GM23338 (cell line): ENCODE measurements around the gene TCF7L1. TPM values are rescaled to one million over a fixed set of nuclear protein-coding genes. Genes with fewer than 3 reads are reported as not detected.

Source experiments
- ATAC-seq: fragments of 200-7000 bp; cut with Tn5 transposase; 3 replicates; pipeline ENCODE4 v1.9.1; 2020
- DNase-seq: peaks from one replicate; pipeline ENCODE4 v3.0.0-alpha.2; 2015; ENCODE audit warnings: low spot score
- H2AFZ ChIP-seq: fragments of 200-600 bp; sonication (generic); 2 replicates; pipeline ENCODE4 v1.8.0; 2016; ENCODE audit warnings: antibody characterized with exemption, mild to moderate bottlenecking, moderate library complexity
- H3F3A ChIP-seq: fragments of 200-600 bp; sonication (generic); replicated peaks from 2 replicates; pipeline ENCODE4 v1.8.0; 2017; ENCODE audit warnings: antibody characterized with exemption, mixed run types, low read depth
- H3K27ac ChIP-seq: fragments of 200-600 bp; sonication (generic); 2 replicates; pipeline ENCODE4 v1.6.1; 2016; ENCODE audit warnings: low read depth
- H3K27me3 ChIP-seq: fragments of 200-600 bp; sonication (generic); 2 replicates; pipeline ENCODE4 v1.8.0; 2016; ENCODE audit warnings: mild to moderate bottlenecking, mixed run types, moderate library complexity; ENCODE audit not compliant: insufficient read depth
- H3K36me3 ChIP-seq: fragments of 200-600 bp; sonication (generic); 2 replicates; pipeline ENCODE4 v1.8.0; 2016; ENCODE audit warnings: mild to moderate bottlenecking; ENCODE audit not compliant: insufficient read depth
- H3K4me1 ChIP-seq: fragments of 200-600 bp; sonication (generic); 2 replicates; pipeline ENCODE4 v1.8.0; 2016; ENCODE audit warnings: mild to moderate bottlenecking, moderate library complexity; ENCODE audit not compliant: insufficient read depth
- H3K4me2 ChIP-seq: fragments of 200-600 bp; sonication (generic); 2 replicates; pipeline ENCODE4 v1.7.1; 2017; ENCODE audit warnings: mixed run types
- H3K4me3 ChIP-seq: fragments of 200-600 bp; sonication (generic); 2 replicates; pipeline ENCODE4 v1.6.1; 2016; ENCODE audit warnings: mixed run types
- H3K79me2 ChIP-seq: fragments of 200-600 bp; sonication (generic); replicated peaks from 2 replicates; pipeline ENCODE4 v1.8.0; 2017; ENCODE audit warnings: mild to moderate bottlenecking; ENCODE audit not compliant: insufficient read depth
- H3K9me2 ChIP-seq: fragments of 200-600 bp; sonication (generic); 2 replicates; pipeline ENCODE4 v1.8.0; 2017; ENCODE audit not compliant: insufficient read depth
- H4K20me1 ChIP-seq: fragments of 200-600 bp; sonication (generic); replicated peaks from 2 replicates; pipeline ENCODE4 v1.8.0; 2017; ENCODE audit warnings: mild to moderate bottlenecking; ENCODE audit not compliant: insufficient read depth
- H3K27ac Mint-ChIP-seq: 2 replicates; pipeline ENCODE4 v1.8.0; 2020; ENCODE audit warnings: inconsistent platforms, mild to moderate bottlenecking, moderate library complexity, mixed read lengths
- H3K27me3 Mint-ChIP-seq: 3 replicates; pipeline ENCODE4 v1.8.0; 2022; ENCODE audit warnings: low read depth, mild to moderate bottlenecking, moderate library complexity, mixed read lengths, inconsistent platforms; ENCODE audit not compliant: insufficient read depth, poor library complexity
- H3K36me3 Mint-ChIP-seq: 3 replicates; pipeline ENCODE4 v1.8.0; 2021; ENCODE audit warnings: low read depth, mild to moderate bottlenecking, inconsistent platforms, moderate library complexity, mixed read lengths
- H3K4me1 Mint-ChIP-seq: 3 replicates; pipeline ENCODE4 v1.8.0; 2020; ENCODE audit warnings: mild to moderate bottlenecking, inconsistent platforms, mixed read lengths
- H3K4me3 Mint-ChIP-seq: 3 replicates; pipeline ENCODE4 v1.8.0; 2021; ENCODE audit warnings: moderate library complexity, mild to moderate bottlenecking, inconsistent platforms, mixed read lengths
- H3K9me3 Mint-ChIP-seq: 3 replicates; pipeline ENCODE4 v1.8.0; 2020; ENCODE audit warnings: moderate library complexity, mild to moderate bottlenecking, inconsistent platforms, mixed read lengths
- CREB1 ChIP-seq: fragments of 250-450 bp; sonication (Bioruptor Pico); IDR thresholded peaks from 2 replicates; pipeline ENCODE4 v1.5.0; 2020; ENCODE audit warnings: low read depth, mild to moderate bottlenecking, moderate library complexity
- EZH2 ChIP-seq: fragments of 200-600 bp; sonication (generic); IDR thresholded peaks from one replicate; pipeline ENCODE4 v1.8.0; 2017; ENCODE audit warnings: antibody characterized with exemption, mild to moderate bottlenecking, low read depth; ENCODE audit not compliant: unreplicated experiment
- EZH2phosphoT487 ChIP-seq: fragments of 200-600 bp; sonication (generic); IDR thresholded peaks from one replicate; pipeline ENCODE4 v1.8.1; 2018; ENCODE audit warnings: antibody characterized with exemption; ENCODE audit not compliant: unreplicated experiment
- JUNB ChIP-seq: IDR thresholded peaks from one replicate; pipeline ENCODE4 v1.6.1; 2016; ENCODE audit warnings: antibody characterized with exemption; ENCODE audit not compliant: unreplicated experiment
- NANOG ChIP-seq: IDR thresholded peaks from 2 replicates; pipeline ENCODE4 v1.6.1; 2016; ENCODE audit warnings: antibody characterized with exemption, borderline replicate concordance
- POLR2AphosphoS5 ChIP-seq: IDR thresholded peaks from 2 replicates; pipeline ENCODE4 v1.6.1; 2016; ENCODE audit warnings: antibody characterized with exemption, low read depth
- STAT1 ChIP-seq: IDR thresholded peaks from one replicate; pipeline ENCODE4 v1.6.1; 2016; ENCODE audit warnings: antibody characterized with exemption; ENCODE audit not compliant: unreplicated experiment
- ZNF114 ChIP-seq: fragments of 250-450 bp; sonication (Bioruptor Pico); IDR thresholded peaks from 2 replicates; pipeline ENCODE4 v1.5.0; 2020; ENCODE audit warnings: mild to moderate bottlenecking, moderate library complexity
- ZNF331 ChIP-seq: fragments of 250-450 bp; sonication (Bioruptor Pico); IDR thresholded peaks from 2 replicates; pipeline ENCODE4 v1.5.0; 2020; ENCODE audit warnings: low read depth, mild to moderate bottlenecking, moderate library complexity
- polyA plus RNA-seq: library from polyadenylated mRNA; unstranded; fragments of >200 nt; fragmentation: Nextera tagmentation; extraction: Ambion mirVana; gene quantifications from 2 replicates; pipeline ENCODE4 v1.2.1, GENCODE V29; 2016
- total RNA-seq: library from RNA; depleted of rRNA; stranded (reverse); fragments of >200 nt; shearing (Covaris generic); gene quantifications from 2 replicates; pipeline ENCODE4 v1.2.3, GENCODE V29; 2014
- TF ChIP-seq, protein P1 (sequence below), 2 experiments: fragments of 200-600 bp in 1 of 2; sonication (generic) in 1 of 2; conservative IDR thresholded peaks; 2 replicates each; pipeline versions ENCODE4 v1.5.1 to v1.6.1; 2016 to 2017; ENCODE audit warnings: antibody characterized with exemption in 2 of 2, low read depth in 2 of 2, mild to moderate bottlenecking in 2 of 2, moderate library complexity in 1 of 2
- TF ChIP-seq, protein P2 (sequence below): IDR thresholded peaks from 2 replicates; pipeline ENCODE4 v1.6.1; 2016; ENCODE audit warnings: antibody characterized with exemption
- TF ChIP-seq, protein P3 (sequence below): IDR thresholded peaks from one replicate; pipeline ENCODE4 v1.6.1; 2018; ENCODE audit warnings: antibody characterized with exemption; ENCODE audit not compliant: unreplicated experiment

Gene TCF7L1
- total and polyA plus RNA-seq, 2 experiments from 2014 or later, result 47.3 to 101 TPM

DNA sequence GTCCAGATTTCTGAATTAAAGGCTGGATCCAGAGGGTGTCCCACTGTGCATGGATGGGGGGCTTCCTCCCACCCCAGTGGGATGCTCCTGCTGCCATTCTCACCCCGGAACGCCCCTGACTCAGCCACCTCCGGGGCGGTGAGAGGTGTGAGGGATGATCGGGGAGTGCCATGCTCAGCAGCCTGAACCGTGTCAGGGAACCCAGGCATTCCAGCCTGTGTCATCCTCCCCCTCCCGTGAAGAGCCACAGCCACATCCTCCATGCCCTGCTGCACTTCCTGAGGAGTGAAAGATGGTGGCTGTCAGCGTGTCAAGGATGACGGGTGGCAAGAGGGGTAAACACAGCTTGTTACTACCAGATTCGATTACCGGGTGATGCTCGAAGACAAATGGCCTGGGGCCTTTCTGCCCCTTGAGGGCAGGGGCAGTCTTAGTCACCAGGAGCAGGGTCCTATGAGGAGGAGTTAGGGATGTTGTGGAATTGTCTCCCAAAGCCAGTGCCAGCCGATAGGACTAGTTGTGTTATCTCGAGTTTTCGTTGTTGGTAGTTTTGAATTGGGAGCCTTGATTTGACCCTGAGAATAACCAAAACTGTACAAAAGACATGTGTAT, 80.8 kb downstream of the TCF7L1 start:
- 0 out of 3 replicates have a peak, but pooled peaks cover 2% of the 10 kb centered on the region for H3K36me3 Mint-ChIP-seq
- peaks cover 68% of the 10 kb centered on the region for H3K4me1 ChIP-seq
- ATAC-seq (peak; percentile 6), DNase-seq (peak; percentile 56)
- no peaks in the 10 kb centered on the region for H3K36me3 ChIP-seq
- no peaks in the 10 kb centered on the region for H3K9me3 Mint-ChIP-seq
- H3F3A ChIP-seq, result peaks cover 10% of the 10 kb centered on the region; the same call in 1 of the 2 replicates
- no peaks in the 10 kb centered on the region for H3K27me3 ChIP-seq
- peaks cover 17% of the 10 kb centered on the region for H3K27me3 Mint-ChIP-seq
- H3K27ac Mint-ChIP-seq, result peak overlapping the region; percentile 70
- H4K20me1 ChIP-seq, result peaks cover 57% of the 10 kb centered on the region
- no peak for TF ChIP-seq POLR2AphosphoS5
- TF ChIP-seq STAT1, result no peak
- TF ChIP-seq, protein P1, sequence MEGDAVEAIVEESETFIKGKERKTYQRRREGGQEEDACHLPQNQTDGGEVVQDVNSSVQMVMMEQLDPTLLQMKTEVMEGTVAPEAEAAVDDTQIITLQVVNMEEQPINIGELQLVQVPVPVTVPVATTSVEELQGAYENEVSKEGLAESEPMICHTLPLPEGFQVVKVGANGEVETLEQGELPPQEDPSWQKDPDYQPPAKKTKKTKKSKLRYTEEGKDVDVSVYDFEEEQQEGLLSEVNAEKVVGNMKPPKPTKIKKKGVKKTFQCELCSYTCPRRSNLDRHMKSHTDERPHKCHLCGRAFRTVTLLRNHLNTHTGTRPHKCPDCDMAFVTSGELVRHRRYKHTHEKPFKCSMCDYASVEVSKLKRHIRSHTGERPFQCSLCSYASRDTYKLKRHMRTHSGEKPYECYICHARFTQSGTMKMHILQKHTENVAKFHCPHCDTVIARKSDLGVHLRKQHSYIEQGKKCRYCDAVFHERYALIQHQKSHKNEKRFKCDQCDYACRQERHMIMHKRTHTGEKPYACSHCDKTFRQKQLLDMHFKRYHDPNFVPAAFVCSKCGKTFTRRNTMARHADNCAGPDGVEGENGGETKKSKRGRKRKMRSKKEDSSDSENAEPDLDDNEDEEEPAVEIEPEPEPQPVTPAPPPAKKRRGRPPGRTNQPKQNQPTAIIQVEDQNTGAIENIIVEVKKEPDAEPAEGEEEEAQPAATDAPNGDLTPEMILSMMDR (conservative IDR thresholded peaks at IDR 0.05; ENCODE audit: low read depth in 2 of 2), result no peak
- no peak for TF ChIP-seq EZH2phosphoT487
- TF ChIP-seq NANOG, result no peak
- no peak for TF ChIP-seq EZH2
- no peak for TF ChIP-seq CREB1 (CRISPR knock-in tag)
- H3K4me2 ChIP-seq, result peak overlapping the region; percentile 79
- peak overlapping the region; percentile 14; the same call in 1 of the 2 replicates for H3K4me3 ChIP-seq
- H3K4me1 Mint-ChIP-seq, result peaks cover 73% of the 10 kb centered on the region
- H3K9me2 ChIP-seq, result no peaks in the 10 kb centered on the region
- no peak overlapping the region for H2AFZ ChIP-seq
- peak overlapping the region; percentile 2; the same call in 1 of the 2 replicates for H3K27ac ChIP-seq
- peaks cover 96% of the 10 kb centered on the region for H3K79me2 ChIP-seq
- H3K4me3 Mint-ChIP-seq, result peak overlapping the region; percentile 36; the same call in 1 of the 3 replicates

DNA sequence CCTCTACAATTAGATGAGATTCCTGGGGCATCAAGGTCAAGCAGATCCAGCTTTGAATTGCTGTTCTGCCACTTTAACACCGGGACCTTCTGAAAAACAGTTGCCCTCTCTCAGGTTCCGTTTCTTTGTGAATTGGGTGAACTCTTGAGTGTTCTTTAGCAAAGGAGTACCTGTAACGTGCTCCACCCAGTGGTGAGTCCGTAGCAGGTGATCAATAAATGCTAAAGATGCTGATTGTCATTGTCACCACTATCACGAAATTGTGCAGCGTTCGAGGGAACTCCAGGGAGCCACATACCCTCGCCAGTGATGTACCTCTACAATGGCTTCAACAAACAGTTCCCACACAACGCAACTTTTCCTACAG, 81.9 kb downstream of the TCF7L1 start:
- peaks cover 59% of the 10 kb centered on the region for H4K20me1 ChIP-seq
- TF ChIP-seq POLR2AphosphoS5 (no peak), ZNF331 (CRISPR knock-in tag) (no peak), ZNF114 (no peak), JUNB (no peak), EZH2phosphoT487 (no peak)
- TF ChIP-seq, protein P2, sequence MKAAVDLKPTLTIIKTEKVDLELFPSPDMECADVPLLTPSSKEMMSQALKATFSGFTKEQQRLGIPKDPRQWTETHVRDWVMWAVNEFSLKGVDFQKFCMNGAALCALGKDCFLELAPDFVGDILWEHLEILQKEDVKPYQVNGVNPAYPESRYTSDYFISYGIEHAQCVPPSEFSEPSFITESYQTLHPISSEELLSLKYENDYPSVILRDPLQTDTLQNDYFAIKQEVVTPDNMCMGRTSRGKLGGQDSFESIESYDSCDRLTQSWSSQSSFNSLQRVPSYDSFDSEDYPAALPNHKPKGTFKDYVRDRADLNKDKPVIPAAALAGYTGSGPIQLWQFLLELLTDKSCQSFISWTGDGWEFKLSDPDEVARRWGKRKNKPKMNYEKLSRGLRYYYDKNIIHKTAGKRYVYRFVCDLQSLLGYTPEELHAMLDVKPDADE, result no peak
- TF ChIP-seq, protein P1 (conservative IDR thresholded peaks at IDR 0.05; ENCODE audit: low read depth in 2 of 2), result peak; percentile 53 to 60
- TF ChIP-seq, protein P3, sequence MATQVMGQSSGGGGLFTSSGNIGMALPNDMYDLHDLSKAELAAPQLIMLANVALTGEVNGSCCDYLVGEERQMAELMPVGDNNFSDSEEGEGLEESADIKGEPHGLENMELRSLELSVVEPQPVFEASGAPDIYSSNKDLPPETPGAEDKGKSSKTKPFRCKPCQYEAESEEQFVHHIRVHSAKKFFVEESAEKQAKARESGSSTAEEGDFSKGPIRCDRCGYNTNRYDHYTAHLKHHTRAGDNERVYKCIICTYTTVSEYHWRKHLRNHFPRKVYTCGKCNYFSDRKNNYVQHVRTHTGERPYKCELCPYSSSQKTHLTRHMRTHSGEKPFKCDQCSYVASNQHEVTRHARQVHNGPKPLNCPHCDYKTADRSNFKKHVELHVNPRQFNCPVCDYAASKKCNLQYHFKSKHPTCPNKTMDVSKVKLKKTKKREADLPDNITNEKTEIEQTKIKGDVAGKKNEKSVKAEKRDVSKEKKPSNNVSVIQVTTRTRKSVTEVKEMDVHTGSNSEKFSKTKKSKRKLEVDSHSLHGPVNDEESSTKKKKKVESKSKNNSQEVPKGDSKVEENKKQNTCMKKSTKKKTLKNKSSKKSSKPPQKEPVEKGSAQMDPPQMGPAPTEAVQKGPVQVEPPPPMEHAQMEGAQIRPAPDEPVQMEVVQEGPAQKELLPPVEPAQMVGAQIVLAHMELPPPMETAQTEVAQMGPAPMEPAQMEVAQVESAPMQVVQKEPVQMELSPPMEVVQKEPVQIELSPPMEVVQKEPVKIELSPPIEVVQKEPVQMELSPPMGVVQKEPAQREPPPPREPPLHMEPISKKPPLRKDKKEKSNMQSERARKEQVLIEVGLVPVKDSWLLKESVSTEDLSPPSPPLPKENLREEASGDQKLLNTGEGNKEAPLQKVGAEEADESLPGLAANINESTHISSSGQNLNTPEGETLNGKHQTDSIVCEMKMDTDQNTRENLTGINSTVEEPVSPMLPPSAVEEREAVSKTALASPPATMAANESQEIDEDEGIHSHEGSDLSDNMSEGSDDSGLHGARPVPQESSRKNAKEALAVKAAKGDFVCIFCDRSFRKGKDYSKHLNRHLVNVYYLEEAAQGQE, result no peak

More for the DNA sequence above, 81.9 kb downstream of the TCF7L1 start:
- H3K4me3 Mint-ChIP-seq, result peak overlapping the region; percentile 35; the same call in 2 of the 3 replicates
- Histone ChIP-seq H3F3A (peaks cover 10% of the 10 kb centered on the region; the same call in 1 of the 2 replicates), H3K27me3 (no peaks in the 10 kb centered on the region), H3K4me2 (peak overlapping the region; percentile 79), H3K79me2 (peaks cover 96% of the 10 kb centered on the region), H3K4me1 (peaks cover 74% of the 10 kb centered on the region), H3K36me3 (no peaks in the 10 kb centered on the region), H3K27ac (peak overlapping the region; percentile 77), H3K9me2 (no peaks in the 10 kb centered on the region), H2AFZ (no peak overlapping the region), H3K4me3 (peak overlapping the region; percentile 14; the same call in 1 of the 2 replicates)
- peak; percentile 56 for DNase-seq
- H3K9me3 Mint-ChIP-seq, result no peaks in the 10 kb centered on the region
- peaks cover 75% of the 10 kb centered on the region for H3K4me1 Mint-ChIP-seq
- H3K27ac Mint-ChIP-seq, result peak overlapping the region; percentile 84
- H3K36me3 Mint-ChIP-seq, result 0 out of 3 replicates have a peak, but pooled peaks cover 2% of the 10 kb centered on the region
- H3K27me3 Mint-ChIP-seq, result peaks cover 16% of the 10 kb centered on the region
- ATAC-seq, result peak; percentile 35
